Caco-2 (cell line): ENCODE measurements around the gene PNMA1. TPM values are rescaled to one million over a fixed set of nuclear protein-coding genes. Genes with fewer than 3 reads are reported as not detected.

Experiments used
- BruUV-seq: library from RNA; stranded (reverse); fragments of 400-500 nt; replicated peaks from 2 replicates; lab custom pipeline; 2021; lab: Mats Ljungman, UMichigan
- CTCF ChIA-PET: fragments of 300-600 bp; sonication (Branson Sonifier 250); formaldehyde crosslinking; loops from one replicate; lab custom pipeline; 2022; ENCODE audit warnings: antibody characterized with exemption; lab: Charles Lee
- POLR2A ChIA-PET: fragments of 300-600 bp; sonication (Branson Sonifier 250); formaldehyde crosslinking; loops from one replicate; lab custom pipeline; 2022; ENCODE audit warnings: antibody characterized with exemption; lab: Charles Lee
- DNase-seq, 2 experiments: peaks; one replicate each; pipeline versions ENCODE4 v3.0.0 to v3.0.0-alpha.2; 2020 to 2022
- H3K27me3 ChIP-seq: replicated peaks from 2 replicates; pipeline ENCODE4 v1.6.0; 2011; ENCODE audit warnings: low read length; ENCODE audit not compliant: control insufficient read depth, insufficient read depth
- H3K36me3 ChIP-seq: 2 replicates; pipeline ENCODE4 v1.5.1; 2011; ENCODE audit warnings: low read length; ENCODE audit not compliant: control insufficient read depth, insufficient read depth
- H3K4me1 ChIP-seq: fragments of 250-450 bp; sonication (Bioruptor Pico); 2 replicates; pipeline ENCODE4 v1.5.1; 2020; ENCODE audit warnings: mild to moderate bottlenecking
- H3K4me3 ChIP-seq: 2 replicates; pipeline ENCODE4 v1.5.1; 2011; ENCODE audit warnings: low read depth, mild to moderate bottlenecking, control low read depth, low read length
- H3K9me3 ChIP-seq: fragments of 250-450 bp; sonication (Bioruptor Pico); 2 replicates; pipeline ENCODE4 v1.5.1; 2020; ENCODE audit warnings: mild to moderate bottlenecking, moderate library complexity
- H3K27ac Mint-ChIP-seq: one replicate; pipeline ENCODE4 v1.8.0; 2022; ENCODE audit warnings: mixed read lengths; ENCODE audit not compliant: unreplicated experiment
- H3K27me3 Mint-ChIP-seq: one replicate; pipeline ENCODE4 v1.8.0; 2022; ENCODE audit warnings: mixed read lengths; ENCODE audit not compliant: insufficient read depth, unreplicated experiment
- H3K36me3 Mint-ChIP-seq: one replicate; pipeline ENCODE4 v1.8.0; 2022; ENCODE audit warnings: mild to moderate bottlenecking, mixed read lengths; ENCODE audit not compliant: insufficient read depth, unreplicated experiment
- H3K4me1 Mint-ChIP-seq: one replicate; pipeline ENCODE4 v1.8.0; 2022; ENCODE audit warnings: low read depth, mixed read lengths; ENCODE audit not compliant: unreplicated experiment
- H3K4me3 Mint-ChIP-seq: one replicate; pipeline ENCODE4 v1.8.0; 2022; ENCODE audit warnings: mild to moderate bottlenecking, moderate library complexity, mixed read lengths; ENCODE audit not compliant: unreplicated experiment
- H3K9me3 Mint-ChIP-seq: one replicate; pipeline ENCODE4 v1.8.0; 2022; ENCODE audit warnings: mixed read lengths; ENCODE audit not compliant: unreplicated experiment
- CTCF ChIP-seq, 2 experiments: fragments of 200-600 bp in 1 of 2; IDR thresholded peaks; 1 replicate in 1 of 2; 2 replicates in 1 of 2; pipeline versions ENCODE4 v1.5.1 to v1.8.0; 2011 to 2022; ENCODE audit warnings: antibody characterized with exemption in 1 of 2, control low read depth in 1 of 2, inconsistent platforms in 1 of 2, low read depth in 1 of 2, low read length in 1 of 2, mild to moderate bottlenecking in 1 of 2, moderate library complexity in 1 of 2; ENCODE audit not compliant: insufficient read depth in 1 of 2, severe bottlenecking in 1 of 2, unreplicated experiment in 1 of 2
- intact Hi-C: fragments of 100-400 bp; cut with micrococcal nuclease; formaldehyde crosslinking; loops from one replicate; pipeline ENCODE4 v1.10.0; 2022; ENCODE audit not compliant: unreplicated experiment
- microRNA-seq: library from miRNA; unstranded; fragments of <30 nt; microRNA quantifications from one replicate; pipeline ENCODE4 v1.2.0, GENCODE V29; 2022
- total RNA-seq: library from RNA; stranded (reverse); gene quantifications from 2 replicates; pipeline ENCODE4 v1.2.3, GENCODE V29; 2022

PNMA1 gene
- total RNA-seq, 1 experiment from 2014 or later = 38.8 TPM

- intact Hi-C loops = loop anchor here (1.0 kb wide), 1 partner anchor 17 kb away; no protein-coding TSS in a partner anchor
- Histone ChIP-seq H3K27me3 (no peaks in the 10 kb centered on the region), H3K9me3 (no peaks in the 10 kb centered on the region), H3K36me3 (no peaks in the 10 kb centered on the region), H3K4me3 (no peak overlapping the region), H3K4me1 (peaks cover 17% of the 10 kb centered on the region)
- Mint-ChIP-seq H3K27ac (peak overlapping the region; percentile 65), H3K4me3 (no peak overlapping the region), H3K27me3 (no peaks in the 10 kb centered on the region), H3K36me3 (peaks cover 8% of the 10 kb centered on the region), H3K9me3 (no peaks in the 10 kb centered on the region), H3K4me1 (peaks cover 22% of the 10 kb centered on the region)
- TF ChIP-seq CTCF (IDR thresholded peaks at IDR 0.05; ENCODE audit: insufficient read depth in 1 of 2, low read depth in 1 of 2, low read length in 1 of 2, severe bottlenecking in 1 of 2, unreplicated experiment in 1 of 2) = peak; percentile 19 to 23
- POLR2A ChIA-PET = interaction anchor here (0.6 kb wide), 2 partner anchors 9 to 91 kb away, joined by 3 to 8 read pairs; no protein-coding TSS in a partner anchor
- CTCF ChIA-PET = interaction anchor here (0.7 kb wide), 1 partner anchor 176 kb away, joined by 3 read pairs; no protein-coding TSS in a partner anchor
- DNase-seq = peak; percentile 62 to 74
- BruUV-seq = no TSS peak
Observed at GRCh38 chr14:73662487-73662943, 51.7 kb downstream of the PNMA1 start.

- Mint-ChIP-seq H3K27me3 (no peaks in the 10 kb centered on the region), H3K27ac (no peak overlapping the region), H3K9me3 (no peaks in the 10 kb centered on the region), H3K4me3 (no peak overlapping the region), H3K36me3 (peaks cover 8% of the 10 kb centered on the region), H3K4me1 (peaks cover 22% of the 10 kb centered on the region)
- peaks cover 17% of the 10 kb centered on the region for H3K4me1 ChIP-seq
- no peaks in the 10 kb centered on the region for H3K9me3 ChIP-seq
- no TSS peak for BruUV-seq
- no peaks in the 10 kb centered on the region for H3K36me3 ChIP-seq
- ChIA-PET CTCF (interaction anchor here (0.7 kb wide), 1 partner anchor 177 kb away, joined by 3 read pairs; no protein-coding TSS in a partner anchor), POLR2A (interaction anchor here (0.6 kb wide), 2 partner anchors 10 to 91 kb away, joined by 3 to 8 read pairs; no protein-coding TSS in a partner anchor)
- DNase-seq = no peak
- intact Hi-C loops = loop anchor here (1.0 kb wide), 1 partner anchor 17 kb away; no protein-coding TSS in a partner anchor
- H3K27me3 ChIP-seq = no peaks in the 10 kb centered on the region
- no peak for TF ChIP-seq CTCF (IDR thresholded peaks at IDR 0.05; ENCODE audit: insufficient read depth in 1 of 2, low read depth in 1 of 2, low read length in 1 of 2, severe bottlenecking in 1 of 2, unreplicated experiment in 1 of 2)
- no peak overlapping the region for H3K4me3 ChIP-seq
Observed at GRCh38 chr14:73661872-73662271, 52.3 kb downstream of the PNMA1 start.

Small RNA genes lying within 50 kb of the gene (microRNA-seq; reads per million reads assigned to microRNA genes)
- gene MIR4505 = not detected

Other genes with a start within 250 kb of the PNMA1 start
- 16.1 and 16.5 TPM in 2 replicates for gene RIOX1, start 223.5 kb downstream of the PNMA1 start, total RNA-seq
- 10.3 TPM in 2 replicates for gene ACOT1, start 177.2 kb downstream of the PNMA1 start, total RNA-seq
- 0.14 and 0.29 TPM in 2 replicates for gene HEATR4, start 155.4 kb downstream of the PNMA1 start, total RNA-seq
- 36.7 and 41.4 TPM in 2 replicates for gene ACOT2, start 145.2 kb downstream of the PNMA1 start, total RNA-seq
- 2.7 and 3.2 TPM in 2 replicates for gene ACOT4, start 122.5 kb downstream of the PNMA1 start, total RNA-seq
- not detected in 2 replicates for gene ACOT6, start 101.9 kb downstream of the PNMA1 start, total RNA-seq
- gene DNAL1, start 69.4 kb downstream of the PNMA1 start, total RNA-seq = 9.6 and 12.2 TPM in 2 replicates
- gene PTGR2, start 137.4 kb upstream of the PNMA1 start, total RNA-seq = 14.2 and 16.5 TPM in 2 replicates
- 35.9 and 36.8 TPM in 2 replicates for gene ZNF410, start 172.5 kb upstream of the PNMA1 start, total RNA-seq
- gene FAM161B, start 235.7 kb upstream of the PNMA1 start, total RNA-seq = 1.4 and 1.6 TPM in 2 replicates
- gene COQ6, start 235.9 kb upstream of the PNMA1 start, total RNA-seq = 18.0 and 21.3 TPM in 2 replicates